ENCODE results near the gene RFT1.

GRCh38 chr3:53171064-53171418, 40.8 kb upstream of the RFT1 start:
- TF ChIP-seq CTCF (IDR thresholded peaks at IDR 0.05) (no peak), POLR2A (IDR thresholded peaks at IDR 0.05) (no peak)

Measured in uterus (tissue), 2 donors.